Stimulated activated naive CD4-positive, alpha-beta T cell (primary cell): ENCODE data around the gene MACROD2.
"Not testable (repeated sequence)": the region's sequence is repeated elsewhere in the genome, so short reads cannot be mapped to it uniquely, and the experiment has no call there.

ENCODE experiments used
- DNase-seq, 6 experiments: peaks; one replicate each; lab custom pipeline; 2025; lab: John Stamatoyannopoulos, UW

The MACROD2 gene

DNA sequence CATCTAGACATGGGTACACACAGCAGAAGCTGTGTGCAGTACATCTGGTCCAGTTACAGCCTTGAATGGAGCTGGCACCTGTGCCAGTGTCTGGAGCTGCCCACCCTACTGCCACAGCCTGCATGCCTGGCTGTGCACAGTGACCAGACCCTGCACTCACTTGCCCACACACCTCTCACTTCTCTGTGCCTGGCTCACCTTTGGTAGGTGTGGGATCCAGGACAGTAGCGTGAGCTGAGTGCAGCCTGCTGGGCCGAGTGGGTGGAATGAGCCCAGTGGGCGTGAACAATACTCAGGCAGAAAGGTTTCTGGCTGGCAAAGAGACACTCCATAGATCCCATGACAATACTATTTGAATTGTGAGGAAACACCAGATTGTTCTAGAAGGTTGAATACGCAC lies 1181.6 kb downstream of the MACROD2 start:
- DNase-seq: no peak

DNA sequence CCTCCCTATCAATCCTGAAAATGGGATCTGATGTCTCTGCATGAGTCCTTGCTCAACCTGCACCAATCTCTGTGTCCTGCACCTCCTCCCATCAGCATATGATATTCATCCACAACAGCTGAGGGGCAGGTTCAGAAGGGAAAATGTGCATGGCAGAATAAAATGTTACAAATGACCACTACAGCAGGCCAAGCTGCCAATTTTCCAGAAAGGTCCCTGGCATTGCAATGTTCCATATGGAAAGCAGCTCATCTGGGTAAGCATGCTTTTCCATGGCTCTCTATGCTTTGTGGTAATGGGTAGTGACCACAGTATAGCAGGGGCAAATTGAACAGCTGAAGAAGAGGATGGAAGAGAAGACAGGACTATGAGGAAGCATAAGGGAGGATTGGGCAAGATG lies 1183.3 kb downstream of the MACROD2 start:
- DNase-seq: no peak

- DNase-seq: no peak
These were observed 1184.1 kb downstream of the MACROD2 start for GRCh38 chr20:15179381-15179780.

- DNase-seq: no peak
These were observed 1184.5 kb downstream of the MACROD2 start for GRCh38 chr20:15179781-15180180.

DNA sequence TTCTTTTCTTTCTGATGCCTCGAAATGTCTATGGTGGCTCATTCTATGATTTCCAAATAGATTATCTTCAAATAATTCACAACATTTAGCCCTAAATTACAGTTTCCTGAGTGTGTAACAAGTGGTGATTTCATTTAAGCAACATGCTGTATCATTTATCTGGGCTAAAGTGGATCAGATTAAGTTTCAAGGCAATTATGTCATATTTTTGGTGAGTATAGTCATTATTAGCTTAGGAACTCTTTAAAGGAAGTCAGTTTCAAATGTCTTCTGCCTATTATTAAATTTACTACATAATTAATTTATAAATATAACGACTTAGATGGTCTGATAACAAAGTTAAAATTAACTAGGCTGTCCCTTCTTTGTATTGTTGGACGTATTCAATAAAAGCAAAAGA lies 1190.0 kb downstream of the MACROD2 start:
- DNase-seq: no peak

- no peak for DNase-seq
These were observed 1190.6 kb downstream of the MACROD2 start for GRCh38 chr20:15185913-15186312.

- DNase-seq: no peak
These were observed 1192.3 kb downstream of the MACROD2 start for GRCh38 chr20:15187612-15188011.

GRCh38 chr20:15188415-15188814 lies 1193.1 kb downstream of the MACROD2 start:
- no peak for DNase-seq

- DNase-seq: no peak
These were observed 1195.9 kb downstream of the MACROD2 start for GRCh38 chr20:15191082-15191723.

DNA sequence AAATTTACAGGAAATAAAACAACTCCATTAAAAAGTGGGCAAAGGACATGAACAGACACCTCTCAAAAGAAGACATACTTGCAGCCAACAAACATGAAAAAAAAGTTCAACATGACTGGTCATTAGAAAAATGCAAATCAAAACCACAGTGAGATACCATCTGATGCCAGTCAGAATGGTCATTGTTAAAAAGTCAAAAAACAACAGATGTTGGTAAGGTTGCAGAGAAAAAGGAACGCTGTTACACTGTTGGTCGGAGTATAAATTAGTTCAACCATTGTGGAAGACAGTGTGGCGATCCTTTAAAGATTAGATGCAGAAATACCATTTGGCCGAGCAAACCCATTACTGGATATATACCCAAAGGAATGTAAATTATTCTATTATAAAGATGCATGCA lies 1200.1 kb downstream of the MACROD2 start:
- no peak for DNase-seq

DNA sequence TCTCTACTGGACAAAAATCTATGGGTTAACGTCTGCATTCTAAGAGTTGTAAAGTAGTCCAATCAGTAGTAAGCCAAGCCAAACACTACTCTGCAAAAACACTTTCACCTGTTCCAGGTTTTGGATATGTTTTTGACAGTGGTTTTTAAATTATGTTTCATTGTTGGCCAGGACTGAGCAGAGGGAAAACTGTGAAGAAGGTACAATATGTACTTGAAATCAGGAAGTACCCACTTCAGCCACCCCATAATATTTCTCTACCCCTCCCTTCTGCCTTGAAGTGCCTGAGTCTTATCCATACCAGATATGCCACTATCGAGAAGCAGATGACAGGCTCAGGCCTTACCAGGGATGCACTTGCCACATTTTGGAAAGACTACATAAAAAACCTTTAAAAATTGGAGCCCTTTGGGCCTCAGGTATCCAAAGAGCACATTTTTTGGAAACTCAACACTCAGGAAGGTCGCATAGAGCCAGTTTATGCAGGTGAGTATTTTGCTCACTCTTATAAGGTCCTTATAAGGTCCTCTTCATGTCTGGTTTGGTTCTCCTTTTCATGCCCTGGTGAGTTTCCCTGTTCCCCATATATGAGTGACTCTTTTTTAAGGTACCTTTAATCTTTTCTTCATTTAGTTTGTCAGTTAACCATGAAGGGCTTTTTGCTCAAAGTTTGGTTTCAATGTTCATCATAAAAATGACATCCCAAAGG lies 1201.4 kb downstream of the MACROD2 start:
- no peak for DNase-seq

DNA sequence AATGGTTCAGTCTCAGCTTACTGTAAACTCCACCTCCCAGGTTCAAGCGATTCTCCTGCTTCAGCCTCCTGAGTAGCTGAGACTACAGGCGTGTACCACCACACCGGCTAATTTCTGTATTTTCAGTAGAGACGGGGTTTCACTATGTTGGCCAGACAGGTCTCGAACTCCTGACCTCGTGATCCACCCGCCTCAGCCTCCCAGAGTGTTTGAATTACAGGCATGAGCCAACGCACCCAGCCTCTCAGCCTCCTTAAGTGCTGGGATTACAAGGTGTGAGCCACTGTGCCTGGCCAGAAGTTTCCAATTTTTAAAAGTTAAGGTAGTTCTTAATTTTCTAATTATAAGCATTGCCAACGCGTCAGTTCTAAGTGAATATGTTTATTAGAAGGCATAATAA lies 1202.7 kb downstream of the MACROD2 start:
- DNase-seq: not testable (repeated sequence)

GRCh38 chr20:15199698-15200097 lies 1204.4 kb downstream of the MACROD2 start:
- no peak for DNase-seq

GRCh38 chr20:15200147-15200565 lies 1204.8 kb downstream of the MACROD2 start:
- DNase-seq: no peak

DNA sequence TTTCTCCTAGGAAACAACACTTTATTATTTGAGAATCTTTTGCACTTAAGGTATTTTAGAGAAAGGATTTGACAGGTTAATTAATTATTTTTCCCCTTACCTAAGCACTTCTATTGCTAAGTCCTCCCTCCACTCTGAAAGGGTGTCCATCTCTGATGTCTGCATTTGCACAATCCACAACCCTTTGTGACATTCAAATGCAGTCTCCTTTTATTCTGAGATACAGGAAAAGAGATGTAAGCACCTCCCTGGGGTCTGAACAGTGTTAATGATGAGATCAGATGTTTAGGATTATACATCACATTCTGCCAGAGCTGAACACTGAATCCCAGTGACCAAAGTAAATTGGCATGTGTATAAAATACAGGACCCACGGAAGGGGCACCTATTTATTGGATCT lies 1206.3 kb downstream of the MACROD2 start:
- no peak for DNase-seq

- no peak for DNase-seq
These were observed 1208.9 kb downstream of the MACROD2 start for GRCh38 chr20:15204234-15204633.

- no peak for DNase-seq
These were observed 1209.7 kb downstream of the MACROD2 start for GRCh38 chr20:15205028-15205427.

GRCh38 chr20:15205719-15206118 lies 1210.4 kb downstream of the MACROD2 start:
- no peak for DNase-seq

GRCh38 chr20:15209537-15209936 lies 1214.2 kb downstream of the MACROD2 start:
- no peak for DNase-seq

DNA sequence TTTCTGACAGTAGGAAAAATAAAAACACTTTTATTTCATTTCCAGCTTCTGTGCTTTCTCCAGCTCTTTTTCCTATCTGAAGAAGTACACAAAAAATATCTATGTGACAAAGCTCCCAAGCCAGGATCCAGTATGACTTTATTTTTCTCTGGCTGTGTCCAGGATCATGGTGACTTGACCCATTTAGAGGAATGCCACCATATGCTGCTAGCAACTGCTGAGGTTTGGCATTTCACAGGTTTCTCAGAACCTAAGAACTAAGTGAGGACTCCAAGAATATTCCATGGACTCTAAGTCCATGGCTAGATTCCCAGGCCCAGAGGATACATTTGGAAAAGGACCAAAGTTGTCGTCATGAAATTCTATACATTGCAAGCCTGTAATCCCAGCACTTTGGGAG lies 1218.7 kb downstream of the MACROD2 start:
- DNase-seq: no peak

GRCh38 chr20:15220009-15220656 lies 1224.8 kb downstream of the MACROD2 start:
- no peak for DNase-seq

- DNase-seq: no peak
These were observed 1225.7 kb downstream of the MACROD2 start for GRCh38 chr20:15220778-15221565.
